Stimulated activated CD4-positive, alpha-beta T cell treated with anti-CD3 and anti-CD28 coated beads, Interleukin-12 subunit alpha, Interleukin-12 subunit beta, amount 100 ng/mL, for 48 hours (primary cell): ENCODE results near the gene CCND1.

Source experiments
- DNase-seq, 3 donors: peaks; one replicate each; pipeline ENCODE4 v3.0.0-alpha.2; 2020; ENCODE audit warnings: low read depth in 2 of 3, low spot score in 1 of 3

CCND1 gene

DNA sequence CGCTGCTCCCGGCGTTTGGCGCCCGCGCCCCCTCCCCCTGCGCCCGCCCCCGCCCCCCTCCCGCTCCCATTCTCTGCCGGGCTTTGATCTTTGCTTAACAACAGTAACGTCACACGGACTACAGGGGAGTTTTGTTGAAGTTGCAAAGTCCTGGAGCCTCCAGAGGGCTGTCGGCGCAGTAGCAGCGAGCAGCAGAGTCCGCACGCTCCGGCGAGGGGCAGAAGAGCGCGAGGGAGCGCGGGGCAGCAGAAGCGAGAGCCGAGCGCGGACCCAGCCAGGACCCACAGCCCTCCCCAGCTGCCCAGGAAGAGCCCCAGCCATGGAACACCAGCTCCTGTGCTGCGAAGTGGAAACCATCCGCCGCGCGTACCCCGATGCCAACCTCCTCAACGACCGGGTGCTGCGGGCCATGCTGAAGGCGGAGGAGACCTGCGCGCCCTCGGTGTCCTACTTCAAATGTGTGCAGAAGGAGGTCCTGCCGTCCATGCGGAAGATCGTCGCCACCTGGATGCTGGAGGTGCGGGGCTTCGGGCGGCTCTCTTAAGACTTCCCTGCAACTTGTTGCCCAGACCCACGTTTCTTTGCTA lies at the start of gene CCND1:
Gene CCND1, plus strand, starts transcription at position 162 of the 587 bp plus-strand sequence. Its CDS starts 158 bp downstream, at position 320.
- peak in 1 of 3 donors; percentile 24 for DNase-seq

DNA sequence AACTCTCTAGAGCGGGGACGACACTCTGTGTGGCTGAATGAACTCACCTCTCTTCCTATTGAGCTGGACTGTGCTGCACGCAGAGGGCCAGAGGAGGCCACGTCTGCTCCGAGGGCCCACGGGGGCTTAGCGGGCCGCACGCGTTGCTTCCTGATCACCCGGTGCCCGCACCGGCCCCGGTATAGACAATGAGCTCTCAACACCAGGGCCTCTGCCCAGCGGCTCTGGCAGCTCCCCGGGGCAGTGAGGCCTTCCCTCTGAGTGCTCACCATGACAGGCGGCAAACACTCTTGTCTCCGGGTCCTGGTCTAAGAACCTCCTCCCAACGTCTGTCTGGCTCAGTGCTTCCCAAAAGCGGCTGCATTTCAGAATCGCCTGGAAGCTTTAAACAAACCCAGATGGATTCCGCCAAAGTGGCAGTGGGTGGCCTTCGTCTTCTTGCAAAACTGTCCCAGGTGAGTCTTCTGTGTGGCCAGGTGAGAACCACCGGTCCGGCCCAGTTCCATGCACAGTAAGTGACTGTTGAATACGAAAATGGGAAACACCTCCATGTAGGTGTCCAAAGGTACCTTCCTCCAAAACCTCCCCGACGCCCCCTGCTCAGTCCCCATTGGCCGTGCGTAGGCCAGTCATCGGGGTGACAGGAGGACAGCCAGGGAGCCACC lies 47.8 kb upstream of the CCND1 start:
- DNase-seq = no peak

DNA sequence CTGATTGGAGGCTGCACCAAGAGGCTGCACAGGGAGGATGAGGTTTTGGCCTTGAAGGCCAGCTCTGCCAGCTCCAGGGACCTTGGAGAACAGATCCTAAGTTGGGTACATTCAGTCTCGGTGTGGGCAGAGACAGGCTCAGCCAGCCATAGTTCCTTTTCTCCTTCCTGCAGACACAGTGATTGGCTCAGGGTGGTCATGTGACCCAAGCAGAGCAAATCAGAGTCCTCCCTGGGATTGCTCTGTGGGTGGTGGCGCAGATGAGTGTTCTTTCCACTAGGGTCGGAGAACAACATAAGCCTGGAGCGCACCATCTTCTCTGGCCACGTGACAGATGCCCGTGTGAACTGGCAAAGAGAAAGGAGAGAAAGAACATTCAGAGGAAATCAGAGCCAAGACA lies 47.1 kb upstream of the CCND1 start:
- DNase-seq = no peak

DNA sequence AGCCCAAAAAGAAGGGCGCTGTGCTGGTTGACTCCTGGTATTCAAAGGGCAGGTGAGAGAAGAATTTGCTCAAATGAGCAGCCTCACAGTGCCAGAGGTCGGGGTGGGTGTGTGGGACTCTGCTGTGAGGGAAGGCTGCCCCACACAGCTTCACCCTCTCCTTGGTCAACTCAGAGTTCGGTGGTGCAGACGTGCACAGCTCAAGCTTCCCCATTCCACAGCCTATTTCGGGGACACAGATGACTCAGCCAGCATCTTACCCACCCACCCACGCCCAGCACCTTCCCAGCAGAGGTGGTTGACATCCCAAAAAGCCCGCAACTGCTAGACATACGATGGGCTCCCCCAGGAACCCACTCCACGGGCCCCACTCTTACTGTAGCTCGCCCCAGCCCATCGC lies 46.5 kb upstream of the CCND1 start:
- no peak for DNase-seq

DNA sequence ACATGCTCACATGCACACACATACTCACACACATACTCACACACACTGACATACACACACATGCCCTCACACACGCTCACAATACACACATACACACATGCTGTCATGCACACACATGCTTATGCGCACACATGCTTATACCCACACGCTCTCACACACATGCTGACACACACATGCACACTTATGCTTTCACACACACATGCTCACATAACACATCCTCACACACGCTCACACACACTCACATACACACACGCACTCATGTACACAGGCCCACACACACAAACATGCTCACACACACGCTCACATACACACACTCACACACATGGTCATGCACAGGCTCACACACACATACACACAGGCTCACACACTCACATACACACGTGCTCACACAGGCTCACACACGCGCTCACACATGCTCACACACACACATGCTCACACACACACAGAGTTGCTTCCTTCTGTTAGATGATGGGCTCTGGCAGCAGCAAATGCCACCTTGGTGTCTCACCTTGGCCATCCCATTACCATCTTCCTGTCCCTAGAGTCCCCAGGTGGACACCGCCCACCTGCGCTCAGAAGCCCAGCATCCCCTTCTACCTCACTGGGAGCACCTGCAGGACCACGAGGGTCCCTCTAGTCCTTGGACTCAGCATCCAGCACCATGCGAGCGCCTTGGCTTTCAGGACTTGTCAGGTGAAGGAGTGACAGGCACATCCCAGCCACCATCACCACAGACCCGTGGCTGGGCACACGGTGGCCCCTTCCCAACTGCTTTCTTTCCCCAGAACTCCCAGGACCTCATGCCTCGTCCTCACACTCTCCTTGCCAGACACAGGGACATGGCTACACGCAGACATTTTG lies 44.9 kb upstream of the CCND1 start:
- DNase-seq = no peak

DNA sequence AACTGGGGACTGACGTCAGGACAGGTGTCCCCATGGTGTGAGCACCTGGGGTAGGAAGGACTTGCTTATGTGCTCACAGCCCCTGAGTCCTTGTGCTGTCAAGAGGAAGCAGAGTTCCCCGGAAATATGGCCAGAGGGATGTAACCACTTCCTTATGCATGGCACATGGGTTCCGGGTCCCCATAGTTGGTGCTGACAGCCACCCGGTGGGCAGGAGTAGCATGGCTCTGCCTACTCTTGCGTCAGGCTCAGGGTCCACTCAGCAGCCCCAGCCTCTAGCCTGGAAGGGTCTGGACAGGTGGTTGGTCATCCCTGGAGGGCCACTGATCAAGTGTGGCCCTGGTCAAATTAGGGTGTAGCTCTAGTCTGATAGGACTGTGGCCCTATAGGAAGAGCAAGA lies 42.8 kb upstream of the CCND1 start:
- no peak for DNase-seq

DNA sequence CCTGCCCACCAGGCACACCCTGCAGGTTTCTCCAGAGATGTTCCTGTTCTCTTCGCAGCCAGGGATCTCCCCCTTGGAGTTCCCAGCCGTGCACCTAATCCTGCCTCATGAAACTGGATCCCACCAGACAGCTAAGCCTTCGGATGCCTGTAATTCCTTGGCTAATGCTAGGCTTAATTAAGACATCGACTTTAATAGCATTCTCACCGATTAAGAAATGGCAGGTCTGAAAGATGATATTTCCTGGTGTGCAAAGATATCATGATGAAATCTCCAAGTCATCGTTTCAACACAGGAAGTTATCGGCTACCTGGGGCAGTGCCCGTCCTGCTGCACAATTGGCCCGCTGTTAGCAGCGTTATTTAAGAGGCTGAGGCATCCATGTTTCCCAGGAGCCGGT lies 41.5 kb upstream of the CCND1 start:
- DNase-seq = no peak

DNA sequence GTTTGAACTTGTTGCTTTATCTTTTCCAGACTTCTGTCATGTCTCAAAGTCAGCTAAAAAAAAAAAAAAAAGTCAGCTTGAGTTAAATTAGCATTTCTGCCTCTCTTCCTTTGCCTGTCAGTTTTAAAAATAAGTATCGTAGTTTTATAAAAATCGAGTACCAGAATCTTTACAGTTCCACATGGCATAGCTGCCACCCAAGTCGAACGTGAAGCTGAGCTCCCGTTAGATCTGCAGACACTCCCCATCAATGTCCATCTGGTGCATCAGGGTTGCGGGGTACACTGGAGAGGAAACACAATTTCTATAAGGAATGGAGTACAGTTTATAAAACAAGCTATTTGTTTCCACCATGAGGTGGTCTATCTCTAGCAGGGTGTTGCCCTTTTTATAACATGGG lies 41.0 kb upstream of the CCND1 start:
- no peak for DNase-seq

DNA sequence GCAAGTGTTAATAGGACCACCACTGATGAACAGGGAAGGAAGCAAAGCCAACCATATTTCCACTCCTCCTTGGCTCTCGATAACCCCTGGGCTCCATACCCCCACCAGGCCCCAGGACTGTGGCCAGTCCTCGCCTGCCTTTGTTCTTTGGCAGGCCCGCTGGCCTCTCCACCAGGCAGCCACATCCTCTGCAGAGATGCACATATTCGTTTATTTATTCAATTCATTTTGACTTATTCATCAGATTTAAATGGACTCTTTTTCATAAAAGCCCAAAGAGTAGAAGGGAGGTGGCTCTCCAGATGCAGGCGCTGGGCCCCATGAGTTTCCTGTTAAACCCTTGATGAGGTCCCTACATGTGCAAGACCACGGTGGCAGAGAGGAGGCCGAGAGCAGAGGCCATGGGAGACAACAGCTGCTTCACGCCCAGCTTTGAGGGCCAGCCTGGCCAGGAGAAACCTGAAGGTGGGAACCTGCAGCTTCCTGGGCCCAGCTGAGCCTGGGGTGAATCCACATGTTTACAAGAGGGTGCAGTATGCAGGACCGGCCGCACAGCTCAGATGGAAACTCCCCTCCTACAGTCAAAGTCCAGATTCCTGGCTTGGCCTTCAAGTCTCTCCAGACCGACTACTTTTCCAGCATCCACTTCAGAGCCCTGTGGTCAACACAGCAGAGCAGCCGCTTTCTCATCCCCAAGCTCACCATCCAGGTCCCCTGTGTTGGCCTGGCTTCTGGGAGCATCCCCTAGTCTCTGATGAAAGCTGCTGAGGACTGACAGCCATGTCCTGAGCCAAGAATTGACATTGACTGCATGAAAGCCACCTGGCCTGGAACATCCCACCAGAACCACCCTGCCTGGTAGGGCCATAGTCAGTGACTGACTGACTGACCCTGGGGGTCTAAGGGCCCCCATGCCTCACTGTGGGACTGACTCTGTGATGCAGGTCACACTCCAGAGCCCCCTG lies 39.7 kb upstream of the CCND1 start:
- no peak for DNase-seq

DNA sequence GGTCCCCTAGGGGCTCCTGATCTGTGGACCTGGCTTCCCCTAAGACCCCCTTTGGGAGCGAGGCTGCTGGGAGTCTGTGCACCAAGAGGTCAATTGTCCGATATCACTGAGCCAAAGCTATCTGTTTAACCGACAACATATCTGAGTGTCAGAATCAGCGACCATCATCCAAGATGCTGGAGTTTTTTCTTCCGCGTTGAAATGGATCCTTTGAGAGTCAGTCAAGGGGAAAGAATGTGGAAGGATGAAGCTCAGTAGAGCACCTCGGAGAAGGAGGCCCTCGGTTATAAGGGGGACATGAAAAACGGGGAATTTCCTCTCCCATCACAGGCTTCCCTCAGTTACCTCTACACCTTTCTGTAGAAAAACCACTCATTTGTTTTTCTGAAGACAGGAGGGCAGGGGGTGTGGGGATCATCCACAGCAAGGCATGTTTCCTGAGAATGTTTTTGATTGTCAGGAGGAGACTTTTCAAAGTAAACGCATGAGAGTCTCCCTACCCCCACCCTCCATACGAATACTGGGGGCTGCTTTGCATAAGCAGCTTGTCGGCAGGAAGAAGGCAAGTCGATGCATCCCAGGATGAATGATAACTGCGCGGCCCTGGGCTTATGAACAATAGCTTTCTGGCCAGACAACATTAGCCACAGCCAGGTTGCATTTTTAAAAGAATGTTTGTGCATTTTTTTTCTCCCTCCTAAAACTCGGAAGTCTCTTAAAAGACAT lies 37.7 kb upstream of the CCND1 start:
- DNase-seq = no peak

DNA sequence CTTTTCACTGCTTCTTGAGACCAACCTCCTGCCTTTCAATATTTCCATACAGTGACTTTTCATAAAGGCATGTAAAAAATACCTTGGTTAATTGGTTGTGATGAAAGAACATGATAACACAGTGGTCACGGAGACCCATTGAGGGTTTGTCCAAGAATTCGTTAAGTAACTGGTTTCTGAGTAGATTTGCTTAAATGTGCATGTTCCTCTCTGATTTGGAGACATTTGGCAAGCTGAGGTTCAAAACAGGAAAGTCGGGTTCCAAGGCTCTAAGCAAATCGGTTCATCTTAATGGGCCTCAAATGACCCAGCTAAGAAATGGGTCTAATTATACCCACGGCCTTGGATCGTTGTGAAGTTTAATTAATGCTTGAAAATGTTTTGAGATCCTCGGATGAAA lies 36.9 kb upstream of the CCND1 start:
- no peak for DNase-seq

DNA sequence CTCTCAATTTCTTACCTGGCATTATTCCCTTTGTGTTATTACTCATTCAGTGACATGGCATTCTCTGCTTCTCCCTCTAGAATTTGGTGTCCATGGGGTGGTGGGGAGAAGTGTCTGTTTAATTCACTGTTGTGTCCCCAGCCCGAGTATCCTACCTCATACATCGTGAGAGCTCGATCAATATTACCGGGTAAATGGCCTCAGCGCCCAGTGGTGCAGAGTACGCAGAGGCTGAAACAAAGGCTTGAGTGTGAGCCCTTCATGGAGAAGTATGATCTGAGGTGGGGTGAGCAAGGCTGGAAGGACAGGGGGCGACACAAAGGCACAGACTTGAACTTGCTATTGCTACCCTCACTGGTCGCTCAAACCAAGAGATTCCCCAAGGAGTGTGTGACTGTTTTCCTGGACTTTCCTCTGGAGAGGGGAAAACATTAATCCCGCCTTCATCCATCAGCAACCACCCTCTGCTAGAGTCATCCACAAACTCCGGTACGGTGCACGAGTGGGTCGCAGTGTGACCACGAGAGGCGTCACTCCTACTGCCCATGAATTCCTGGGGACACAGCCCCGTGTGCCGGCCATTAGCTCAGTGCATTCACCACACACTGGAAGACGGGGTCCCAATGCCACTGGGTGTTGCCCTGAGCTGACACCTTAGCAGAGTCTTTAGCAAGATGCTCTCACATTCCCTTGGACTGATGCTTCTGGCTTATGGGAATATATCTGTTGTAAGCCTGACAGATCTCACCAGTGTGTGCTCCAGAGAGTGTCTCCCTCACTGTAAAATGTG lies 35.0 kb upstream of the CCND1 start:
- DNase-seq = no peak

DNA sequence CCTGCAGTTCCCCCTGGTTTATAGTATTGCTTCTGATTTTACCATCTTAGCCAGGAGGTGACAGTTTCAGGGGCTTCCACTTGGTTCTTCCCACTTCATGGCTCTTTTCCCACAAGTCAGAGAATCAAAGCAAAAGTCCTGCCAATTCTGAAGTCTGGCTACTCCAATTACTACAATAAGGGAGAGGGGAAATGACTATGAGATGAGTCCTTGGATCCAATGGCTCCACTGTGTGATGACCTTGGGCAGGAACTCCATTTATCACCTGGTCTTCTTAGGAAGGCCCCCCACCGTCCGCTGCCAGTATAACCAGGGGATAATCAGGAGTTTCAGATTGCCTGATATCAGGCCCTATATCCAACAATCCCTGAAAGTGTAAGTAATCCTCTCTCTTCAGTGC lies 31.6 kb upstream of the CCND1 start:
- no peak for DNase-seq

DNA sequence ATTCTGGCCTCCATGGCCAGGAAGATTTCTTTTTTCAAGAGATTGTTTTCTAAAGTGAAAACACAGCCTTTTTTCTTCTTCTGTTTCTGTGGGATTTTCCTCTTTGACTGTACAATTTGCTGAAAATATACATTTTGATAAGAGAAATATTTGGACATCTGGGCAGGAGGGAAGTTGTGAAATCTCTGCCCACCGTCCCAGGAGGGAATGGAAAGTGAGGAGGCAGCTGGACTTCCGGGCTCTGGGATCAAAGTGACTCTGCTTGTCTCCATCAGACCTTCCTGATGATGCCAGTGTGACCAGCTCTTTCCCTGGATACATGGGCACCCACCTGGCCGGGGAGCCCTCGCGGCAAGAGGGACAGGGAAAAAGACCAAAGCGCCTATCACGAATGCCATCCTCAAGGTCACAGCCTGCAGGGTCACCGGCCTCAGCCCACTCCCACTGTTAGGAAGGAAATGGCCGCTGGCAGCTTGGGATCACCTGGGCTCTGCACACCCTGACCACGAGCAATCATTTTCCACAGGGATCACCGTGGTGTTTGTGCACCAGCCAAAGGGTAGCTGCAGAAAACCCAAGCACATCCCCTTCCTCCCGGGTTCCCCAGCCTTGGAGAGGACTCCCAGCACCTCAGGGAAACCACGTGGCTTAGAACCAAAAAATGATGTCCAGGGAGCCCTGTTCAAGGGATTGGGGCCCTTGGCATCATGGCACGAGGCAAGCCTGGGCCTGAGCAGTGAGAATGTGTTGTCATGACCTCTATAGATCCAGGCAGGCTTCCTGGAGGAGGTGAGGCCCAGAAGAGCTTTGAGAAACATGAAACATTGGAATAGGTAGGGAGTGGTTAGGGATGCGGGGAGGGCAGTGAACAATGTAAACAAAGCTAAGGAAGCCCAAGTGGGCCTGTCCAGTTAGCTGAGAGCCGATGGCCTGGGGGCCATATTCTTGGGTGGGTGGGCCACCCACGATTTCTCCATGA lies 29.1 kb upstream of the CCND1 start:
- DNase-seq = no peak

DNA sequence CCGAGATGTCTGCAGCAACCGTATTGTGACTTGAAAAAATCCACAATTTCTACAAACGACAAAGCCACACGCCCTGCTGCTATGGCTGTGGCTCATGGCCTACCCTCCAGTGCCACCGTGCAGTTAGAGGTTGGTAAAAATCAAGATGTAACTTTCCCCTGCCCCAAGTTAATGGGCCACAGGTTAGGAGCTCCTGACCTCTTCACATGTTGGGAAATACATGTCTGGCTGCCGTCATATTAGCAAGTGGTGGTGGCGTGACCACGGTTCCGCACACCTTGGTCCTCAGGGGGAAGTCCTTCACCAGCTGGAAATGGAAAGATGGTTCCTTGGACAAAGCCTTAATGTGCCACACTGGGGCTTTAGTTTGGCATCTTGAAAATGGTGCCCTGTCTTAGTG lies 27.4 kb upstream of the CCND1 start:
- no peak for DNase-seq

DNA sequence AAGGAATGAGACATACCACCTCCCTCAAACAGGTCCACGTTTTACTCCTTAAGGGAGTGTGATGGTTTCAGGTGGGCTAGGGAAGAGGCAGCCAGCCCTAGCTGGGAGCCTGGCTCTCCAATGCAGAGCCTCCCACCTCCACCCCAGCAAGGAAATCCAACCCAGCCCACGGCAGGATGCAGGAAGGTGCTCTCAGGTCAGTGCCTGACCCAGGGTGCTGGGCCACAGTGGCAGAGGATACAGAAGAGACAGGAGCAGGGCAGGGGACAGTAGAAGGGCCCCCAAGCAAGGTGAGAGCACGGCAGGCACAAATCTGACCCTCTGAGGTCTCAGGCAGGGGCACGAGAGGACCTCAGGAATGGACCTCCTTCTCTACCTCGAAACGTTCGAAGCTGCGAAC lies 26.9 kb upstream of the CCND1 start:
- DNase-seq = no peak

DNA sequence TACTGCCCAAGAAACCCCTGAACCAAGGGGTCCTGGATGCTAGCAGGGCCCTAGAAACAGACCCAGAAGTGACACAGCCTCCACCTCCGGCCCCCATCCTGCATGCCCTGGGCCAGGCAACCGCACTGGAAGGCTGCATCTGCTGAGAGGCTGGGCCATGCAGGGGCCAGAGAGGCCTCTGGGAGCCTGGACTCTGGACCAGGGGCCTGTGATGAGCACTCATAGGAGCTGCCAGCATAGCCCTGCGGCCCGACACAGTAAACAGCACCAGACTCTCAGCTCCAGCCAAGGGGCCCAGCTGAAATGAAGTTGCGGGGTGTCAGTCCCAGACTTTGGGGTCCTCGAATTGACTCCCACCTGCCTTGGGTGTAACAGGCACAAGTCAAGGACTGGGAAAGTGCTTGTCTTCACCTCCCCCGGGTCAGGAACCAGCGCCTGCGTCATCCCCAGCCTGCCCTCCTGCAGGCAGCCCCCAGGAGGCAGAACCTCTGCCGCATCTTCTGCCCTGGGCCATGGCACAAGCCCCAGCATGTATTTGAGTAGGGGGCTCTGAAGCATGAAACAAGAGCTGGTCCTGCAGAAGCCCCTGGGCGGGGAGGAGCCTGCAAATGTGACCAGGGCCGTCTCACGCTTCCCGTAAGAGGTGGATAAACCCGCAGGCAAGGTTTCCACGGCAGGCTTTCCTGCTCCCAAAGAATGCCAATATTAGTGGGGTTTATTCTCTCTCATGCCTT lies 25.2 kb upstream of the CCND1 start:
- no peak for DNase-seq

DNA sequence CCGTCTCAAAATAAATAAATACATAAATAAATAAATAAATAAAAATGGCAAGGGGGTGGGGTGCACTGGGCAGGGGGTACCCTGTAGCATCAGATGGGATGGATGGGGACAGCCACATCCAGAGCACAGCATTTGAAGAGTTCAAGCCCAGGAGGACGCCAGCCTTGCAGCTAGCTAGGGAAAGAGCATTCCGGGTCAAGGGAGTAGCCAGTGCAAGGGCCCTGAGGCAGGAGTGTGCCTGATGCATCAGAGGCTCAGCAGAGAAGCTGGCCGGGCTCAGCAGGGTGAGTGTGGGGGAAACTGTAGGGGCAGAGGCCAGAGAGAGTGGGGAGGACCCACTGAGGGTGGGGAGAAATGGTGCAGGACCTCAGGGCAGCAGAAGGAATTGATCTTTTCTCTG lies 23.7 kb upstream of the CCND1 start:
- no peak for DNase-seq
